Measurements from ENCODE around the gene KCTD17.

DNA sequence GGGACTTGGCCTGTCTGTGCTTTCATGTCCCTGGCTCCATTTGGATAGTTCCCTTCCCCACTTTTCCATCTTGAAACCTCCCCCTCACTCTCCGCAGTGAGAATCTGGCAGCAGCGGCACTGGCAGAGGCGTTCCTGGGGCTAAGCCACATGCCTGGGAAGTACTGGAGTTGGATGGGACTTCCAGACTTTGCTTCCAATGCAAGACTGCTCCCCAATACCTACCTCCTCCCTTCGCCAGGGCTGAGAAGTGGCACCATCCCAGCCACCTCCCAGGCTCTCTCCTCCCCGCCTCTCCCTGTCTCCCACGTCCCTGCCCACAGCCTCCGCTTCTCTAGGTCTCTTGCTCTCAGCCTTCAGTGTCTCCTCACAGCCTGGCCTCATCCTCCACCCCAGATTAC, 48.9 kb upstream of the KCTD17 start:
- TF ChIP-seq, protein P1, sequence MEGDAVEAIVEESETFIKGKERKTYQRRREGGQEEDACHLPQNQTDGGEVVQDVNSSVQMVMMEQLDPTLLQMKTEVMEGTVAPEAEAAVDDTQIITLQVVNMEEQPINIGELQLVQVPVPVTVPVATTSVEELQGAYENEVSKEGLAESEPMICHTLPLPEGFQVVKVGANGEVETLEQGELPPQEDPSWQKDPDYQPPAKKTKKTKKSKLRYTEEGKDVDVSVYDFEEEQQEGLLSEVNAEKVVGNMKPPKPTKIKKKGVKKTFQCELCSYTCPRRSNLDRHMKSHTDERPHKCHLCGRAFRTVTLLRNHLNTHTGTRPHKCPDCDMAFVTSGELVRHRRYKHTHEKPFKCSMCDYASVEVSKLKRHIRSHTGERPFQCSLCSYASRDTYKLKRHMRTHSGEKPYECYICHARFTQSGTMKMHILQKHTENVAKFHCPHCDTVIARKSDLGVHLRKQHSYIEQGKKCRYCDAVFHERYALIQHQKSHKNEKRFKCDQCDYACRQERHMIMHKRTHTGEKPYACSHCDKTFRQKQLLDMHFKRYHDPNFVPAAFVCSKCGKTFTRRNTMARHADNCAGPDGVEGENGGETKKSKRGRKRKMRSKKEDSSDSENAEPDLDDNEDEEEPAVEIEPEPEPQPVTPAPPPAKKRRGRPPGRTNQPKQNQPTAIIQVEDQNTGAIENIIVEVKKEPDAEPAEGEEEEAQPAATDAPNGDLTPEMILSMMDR (IDR thresholded peaks at IDR 0.05 in 8 of 11, conservative IDR thresholded peaks at IDR 0.05 in 3 of 11), result no peak
- no peak for TF ChIP-seq POLR2A (IDR thresholded peaks at IDR 0.05)
